HepG2 (cell line): ENCODE measurements around the gene R3HDM4. TPM values are rescaled to one million over a fixed set of nuclear protein-coding genes. Genes with fewer than 3 reads are reported as not detected.

ENCODE experiments used
- CTCF ChIP-seq: sonication (generic); formaldehyde crosslinking; IDR thresholded peaks from 2 replicates; pipeline ENCODE4 v1.5.0; 2020; ENCODE audit warnings: mild to moderate bottlenecking, missing genetic modification reagents, moderate library complexity
- WIZ ChIP-seq: sonication (generic); formaldehyde crosslinking; IDR thresholded peaks from 2 replicates; pipeline ENCODE4 v1.5.1; 2020; ENCODE audit warnings: mild to moderate bottlenecking, missing genetic modification reagents
- ZBTB33 ChIP-seq: sonication (generic); formaldehyde crosslinking; IDR thresholded peaks from 2 replicates; pipeline ENCODE4 v1.4.0; 2020; ENCODE audit warnings: missing genetic modification reagents
- ZNF788 ChIP-seq: sonication (generic); formaldehyde crosslinking; IDR thresholded peaks from 2 replicates; pipeline ENCODE4 v1.5.0; 2020; ENCODE audit warnings: mild to moderate bottlenecking, missing genetic modification reagents, borderline replicate concordance
- polyA plus RNA-seq, 8 experiments: library from polyadenylated mRNA; depleted of rRNA in 3 of 8; stranded (reverse) in 7 of 8; unstranded in 1 of 8; fragments of >200 nt; fragmentation: Illumina TruSeq in 4 of 8; extraction: Trizol in 4 of 8; gene quantifications; 2 replicates each; pipeline versions ENCODE4 v1.2.1 to v1.2.3, GENCODE V29; 2011 to 2016; ENCODE audit warnings: low read depth in 4 of 8, missing spikeins in 1 of 8, mixed read lengths in 1 of 8; ENCODE audit not compliant: insufficient read depth in 1 of 8
- total RNA-seq, 5 experiments: library from RNA; depleted of rRNA; stranded (reverse); fragments of >200 nt; fragmentation: Illumina TruSeq; extraction: Trizol; gene quantifications; 2 replicates each; pipeline ENCODE4 v1.2.3, GENCODE V29; 2016; ENCODE audit warnings: low read depth in 1 of 5
- TF ChIP-seq, protein P1 (sequence below): sonication (generic); formaldehyde crosslinking; IDR thresholded peaks from 2 replicates; pipeline ENCODE4 v1.5.1; 2020; ENCODE audit warnings: missing genetic modification reagents, mild to moderate bottlenecking, borderline replicate concordance
- TF ChIP-seq, protein P2 (sequence below): sonication (generic); formaldehyde crosslinking; IDR thresholded peaks from 2 replicates; pipeline ENCODE4 v1.4.0; 2020; ENCODE audit warnings: missing genetic modification reagents

R3HDM4 gene
- total and polyA plus RNA-seq, 2 of the 13 experiments (the other 11 are each of a cell fraction or from before 2014, with no cell fraction given), result 26.2 to 26.9 TPM

- TF ChIP-seq ZBTB33 (CRISPR knock-in tag) (peak; percentile 55; the same call in 1 of the 2 replicates), WIZ (CRISPR knock-in tag) (peak; percentile 6; the same call in 1 of the 2 replicates), ZNF788 (CRISPR knock-in tag) (0 out of 2 replicates have a peak, but pooled peaks have one; percentile 13), CTCF (CRISPR knock-in tag) (no peak)
- TF ChIP-seq, protein P1, sequence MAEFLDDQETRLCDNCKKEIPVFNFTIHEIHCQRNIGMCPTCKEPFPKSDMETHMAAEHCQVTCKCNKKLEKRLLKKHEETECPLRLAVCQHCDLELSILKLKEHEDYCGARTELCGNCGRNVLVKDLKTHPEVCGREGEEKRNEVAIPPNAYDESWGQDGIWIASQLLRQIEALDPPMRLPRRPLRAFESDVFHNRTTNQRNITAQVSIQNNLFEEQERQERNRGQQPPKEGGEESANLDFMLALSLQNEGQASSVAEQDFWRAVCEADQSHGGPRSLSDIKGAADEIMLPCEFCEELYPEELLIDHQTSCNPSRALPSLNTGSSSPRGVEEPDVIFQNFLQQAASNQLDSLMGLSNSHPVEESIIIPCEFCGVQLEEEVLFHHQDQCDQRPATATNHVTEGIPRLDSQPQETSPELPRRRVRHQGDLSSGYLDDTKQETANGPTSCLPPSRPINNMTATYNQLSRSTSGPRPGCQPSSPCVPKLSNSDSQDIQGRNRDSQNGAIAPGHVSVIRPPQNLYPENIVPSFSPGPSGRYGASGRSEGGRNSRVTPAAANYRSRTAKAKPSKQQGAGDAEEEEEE (CRISPR knock-in tag), result no peak
- TF ChIP-seq, protein P2, sequence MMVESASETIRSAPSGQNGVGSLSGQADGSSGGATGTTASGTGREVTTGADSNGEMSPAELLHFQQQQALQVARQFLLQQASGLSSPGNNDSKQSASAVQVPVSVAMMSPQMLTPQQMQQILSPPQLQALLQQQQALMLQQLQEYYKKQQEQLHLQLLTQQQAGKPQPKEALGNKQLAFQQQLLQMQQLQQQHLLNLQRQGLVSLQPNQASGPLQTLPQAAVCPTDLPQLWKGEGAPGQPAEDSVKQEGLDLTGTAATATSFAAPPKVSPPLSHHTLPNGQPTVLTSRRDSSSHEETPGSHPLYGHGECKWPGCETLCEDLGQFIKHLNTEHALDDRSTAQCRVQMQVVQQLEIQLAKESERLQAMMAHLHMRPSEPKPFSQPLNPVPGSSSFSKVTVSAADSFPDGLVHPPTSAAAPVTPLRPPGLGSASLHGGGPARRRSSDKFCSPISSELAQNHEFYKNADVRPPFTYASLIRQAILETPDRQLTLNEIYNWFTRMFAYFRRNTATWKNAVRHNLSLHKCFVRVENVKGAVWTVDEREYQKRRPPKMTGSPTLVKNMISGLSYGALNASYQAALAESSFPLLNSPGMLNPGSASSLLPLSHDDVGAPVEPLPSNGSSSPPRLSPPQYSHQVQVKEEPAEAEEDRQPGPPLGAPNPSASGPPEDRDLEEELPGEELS (CRISPR knock-in tag), result no peak
Observed at GRCh38 chr19:927780-928401, 14.9 kb upstream of the R3HDM4 start (continued).
